Stimulated activated CD8-positive, alpha-beta memory T cell treated with anti-CD3 and anti-CD28 coated beads, Interleukin-4, amount 100 ng/mL, for 1 hour (primary cell): Measurements from ENCODE around the gene INF2.

Experiments used
- DNase-seq, 2 donors: peaks; one replicate each; pipeline ENCODE4 v3.0.0-alpha.2; 2020; ENCODE audit warnings: low read depth in 2 of 2, low spot score in 1 of 2

The INF2 gene

DNA sequence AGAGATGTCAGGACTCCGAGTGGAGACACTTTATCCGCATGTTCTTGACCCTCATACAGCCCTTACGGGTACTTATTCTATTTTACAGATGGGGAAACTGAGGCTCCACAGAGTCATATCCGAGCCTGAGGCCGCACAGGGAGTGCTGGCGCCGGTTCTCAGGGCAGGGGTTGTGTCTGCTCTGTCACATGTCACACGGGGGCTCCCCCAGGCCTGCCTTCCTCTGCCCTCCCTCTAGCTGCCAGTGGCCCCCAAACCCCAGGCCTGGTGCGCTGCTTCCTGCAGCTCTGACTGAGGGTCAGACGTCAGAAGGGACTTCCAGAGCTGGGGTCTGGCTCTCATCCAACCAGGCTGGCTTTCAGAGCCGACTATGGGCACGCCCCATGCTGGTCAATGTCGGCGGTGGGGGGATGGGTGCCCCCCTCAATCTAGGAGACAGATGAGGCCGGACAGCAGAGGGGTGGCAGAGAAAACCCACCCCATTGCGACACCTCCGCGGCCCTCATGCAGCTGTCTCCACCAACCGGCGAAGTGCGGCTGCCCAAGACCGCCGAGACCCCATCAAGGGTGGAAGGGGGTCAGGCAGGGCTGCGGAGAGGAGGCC, 811 bp upstream of the INF2 start:
- no peak for DNase-seq

DNA sequence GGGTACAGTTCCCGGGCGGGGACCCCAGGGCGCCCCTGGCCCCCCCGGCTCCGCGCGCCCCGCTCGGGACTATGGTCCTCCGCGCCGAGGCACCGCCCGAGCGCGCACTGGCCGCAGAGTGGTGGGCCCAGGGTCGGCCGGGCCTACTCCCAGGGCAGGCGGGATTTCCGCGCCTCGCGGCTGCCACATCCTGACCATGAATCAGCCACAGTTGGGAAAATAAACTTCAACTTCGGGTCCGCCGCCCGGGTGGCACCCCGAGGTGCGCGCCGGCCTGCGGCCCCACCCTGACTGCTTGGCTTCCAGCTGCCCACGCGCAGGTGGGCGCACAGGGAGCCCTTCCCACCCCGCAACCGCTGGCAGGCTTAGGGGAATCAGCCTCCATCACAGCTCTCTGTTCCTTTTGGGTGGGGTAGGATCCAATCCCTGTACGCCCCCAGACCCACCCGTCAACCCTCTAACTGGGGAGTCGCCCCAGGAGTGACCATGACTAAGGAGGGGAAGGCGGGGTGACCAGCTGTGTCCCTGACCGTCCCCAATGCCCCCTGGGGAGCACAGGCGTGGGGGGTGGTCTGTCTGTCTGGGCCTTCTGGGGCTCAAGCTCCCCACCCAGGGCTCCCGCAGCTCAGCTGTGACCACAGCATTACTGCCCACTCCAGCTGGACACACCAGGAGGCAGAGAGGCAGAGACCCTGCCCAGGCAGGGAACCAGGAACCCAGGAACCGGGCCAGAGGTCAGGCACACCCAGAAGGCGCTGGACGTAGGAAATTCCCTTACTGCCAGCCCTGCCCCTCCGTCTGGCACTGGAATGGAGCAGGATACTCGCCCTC, 678 bp downstream of the INF2 start:
- DNase-seq = no peak

DNA sequence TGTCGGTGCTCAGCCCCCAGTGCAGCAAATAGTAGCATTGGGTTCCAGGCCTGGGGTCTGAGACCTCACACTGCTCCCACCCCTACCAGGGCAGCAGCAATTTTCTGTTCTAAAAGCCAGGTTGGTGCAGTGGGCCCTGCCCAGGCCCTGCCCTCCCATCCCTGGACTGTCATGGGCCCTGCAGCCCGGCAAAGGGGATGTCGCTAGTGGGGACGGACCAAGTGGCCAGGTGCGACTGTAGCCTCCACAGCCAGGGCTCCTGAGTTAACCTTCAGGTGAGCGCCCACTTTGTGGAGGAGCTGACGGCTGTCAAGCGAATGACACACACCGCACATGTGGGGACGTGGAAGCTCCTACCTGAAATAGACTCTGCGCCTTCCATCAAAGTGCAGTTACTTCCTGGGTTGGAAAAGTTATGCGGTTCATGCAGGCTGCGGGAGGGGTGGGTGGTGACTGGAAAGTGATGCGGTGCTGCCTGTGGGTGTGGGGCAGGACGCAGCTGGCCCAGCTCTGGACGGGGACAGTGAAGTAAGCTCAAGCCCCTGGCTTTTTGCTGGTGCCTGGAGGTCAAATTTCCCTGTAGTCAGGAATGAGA, 1.5 kb downstream of the INF2 start:
- no peak for DNase-seq

DNA sequence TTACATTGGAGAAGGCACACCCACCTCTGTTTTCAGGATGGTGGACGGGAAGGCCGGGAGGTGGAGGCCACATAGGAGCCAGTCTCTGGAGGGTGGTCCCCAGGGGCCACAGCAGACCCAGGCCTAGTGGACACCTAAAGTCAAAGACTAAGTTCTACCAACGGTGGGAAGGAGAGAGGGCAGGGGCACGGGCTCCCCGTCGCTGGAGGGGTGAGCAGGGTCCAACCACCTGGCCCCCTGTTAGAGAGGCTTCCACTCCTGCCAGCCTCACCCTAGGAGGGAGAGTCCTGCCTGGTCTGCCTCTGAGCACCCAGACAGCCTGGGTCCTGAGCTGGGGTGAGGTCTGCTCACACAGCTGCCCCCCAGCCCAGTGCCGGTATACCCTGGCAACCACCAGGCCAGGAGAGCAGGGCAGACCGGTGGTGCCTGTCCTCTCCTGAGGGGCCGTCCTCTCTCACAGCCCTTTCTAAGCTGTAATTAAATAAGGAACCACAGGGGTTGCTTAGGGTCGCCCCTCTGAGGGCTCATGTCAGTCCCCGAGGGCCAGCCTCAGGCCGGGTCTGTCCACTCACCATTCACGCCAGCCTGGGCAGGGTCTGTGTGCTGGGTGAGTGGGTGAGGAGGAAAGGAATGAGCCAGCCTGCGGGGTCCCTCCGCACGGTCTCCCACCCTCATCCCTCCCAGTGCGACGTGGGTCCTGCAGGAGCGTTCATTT, 2.3 kb downstream of the INF2 start:
- DNase-seq = no peak

DNA sequence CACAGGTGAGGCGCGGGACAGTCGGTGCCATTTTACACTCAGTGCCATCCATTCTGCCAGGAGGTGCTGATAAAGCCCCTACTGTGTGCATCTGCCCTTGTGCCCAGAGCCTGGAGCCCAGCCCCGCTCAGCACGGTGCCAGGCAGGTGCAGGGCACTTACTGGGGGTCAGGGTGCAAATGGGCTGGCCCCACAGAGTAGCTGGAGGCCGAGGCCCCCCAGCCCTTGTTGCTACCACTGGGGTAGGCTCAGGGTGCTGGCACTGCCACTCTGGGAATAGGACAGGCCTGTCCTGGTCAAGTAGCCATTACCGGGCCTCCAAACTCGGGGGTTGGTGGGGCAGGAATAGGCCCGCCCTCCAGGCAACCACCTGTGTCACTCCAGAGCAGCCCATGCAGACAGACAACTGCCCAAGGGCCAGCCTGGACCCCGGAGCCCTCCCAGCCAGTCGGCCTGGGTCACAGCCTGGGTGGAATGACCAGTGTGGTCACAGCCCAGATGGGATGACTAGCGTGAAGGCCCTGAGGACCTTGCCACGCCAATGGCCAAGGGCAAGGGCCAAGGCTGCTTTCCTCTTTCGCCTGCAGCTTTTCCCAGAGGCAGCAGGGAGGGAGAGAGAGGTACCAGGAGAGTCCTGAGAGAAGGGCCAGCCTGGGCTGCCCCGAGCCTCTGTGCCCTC, 3.0 kb downstream of the INF2 start:
- DNase-seq = no peak

DNA sequence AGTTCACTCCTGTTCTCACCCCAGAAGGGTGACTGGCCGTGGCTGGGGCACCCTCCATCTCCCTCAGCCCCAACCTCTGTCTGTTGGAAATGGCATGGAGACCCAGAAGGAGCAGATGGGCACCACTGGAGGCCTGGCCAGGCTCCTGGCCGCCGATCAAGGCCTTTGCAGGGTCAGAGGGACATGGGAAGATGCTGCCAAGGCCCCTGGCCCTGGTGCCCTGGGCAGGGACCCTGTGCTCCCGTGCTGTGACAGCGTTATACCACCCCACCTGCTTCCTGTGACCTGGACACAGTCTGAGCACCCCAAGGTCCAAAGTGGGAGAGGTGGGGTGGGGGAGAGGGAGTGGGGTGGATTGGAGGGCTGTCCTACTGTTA, 3.5 kb downstream of the INF2 start:
- DNase-seq = no peak

DNA sequence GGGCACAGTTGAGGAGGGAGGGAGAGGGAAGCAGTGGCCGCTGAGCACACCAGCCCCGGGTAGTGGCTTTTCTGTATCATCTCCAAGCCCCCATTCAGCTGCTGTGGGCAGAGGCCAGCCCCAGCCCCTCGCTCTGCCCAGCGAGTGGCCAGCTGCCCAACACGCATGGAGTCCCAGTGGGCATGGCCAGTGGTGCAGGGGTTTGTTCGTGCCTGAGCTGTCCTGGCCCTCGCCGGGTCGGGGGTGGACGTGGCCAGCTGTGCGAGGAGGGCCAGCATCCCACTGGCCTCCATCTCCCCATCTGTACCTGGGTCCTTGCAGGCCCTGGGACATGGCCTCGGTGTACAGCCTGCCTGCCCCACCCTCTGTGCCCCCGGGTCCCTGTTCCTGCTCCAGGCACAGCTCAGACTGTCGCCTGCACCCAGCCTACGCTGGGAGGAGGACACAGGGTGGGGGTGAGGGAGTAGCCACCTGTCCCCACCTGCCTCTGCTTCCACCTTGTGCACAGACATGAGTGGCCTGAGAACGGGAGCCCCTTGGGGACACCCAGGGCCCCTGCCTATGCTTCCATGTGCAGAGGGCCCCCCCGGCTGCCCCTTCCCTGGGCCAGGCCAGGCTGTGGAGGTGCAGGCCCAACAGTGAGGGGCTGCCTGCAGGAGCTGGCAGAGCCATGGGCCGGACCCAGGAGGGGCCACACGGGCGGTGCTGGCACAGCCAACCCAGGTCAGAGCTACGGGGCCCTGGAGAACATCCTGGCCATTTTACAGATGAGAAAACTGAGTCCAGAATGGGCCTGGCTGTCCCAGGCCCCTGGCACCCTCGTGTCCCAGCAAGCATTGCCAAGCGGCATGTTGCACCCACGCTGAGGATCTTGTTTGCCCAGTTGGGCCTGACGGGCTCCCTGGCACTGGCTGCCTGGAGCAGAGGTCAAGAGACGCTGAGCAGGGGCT, 4.3 kb downstream of the INF2 start:
- no peak for DNase-seq

DNA sequence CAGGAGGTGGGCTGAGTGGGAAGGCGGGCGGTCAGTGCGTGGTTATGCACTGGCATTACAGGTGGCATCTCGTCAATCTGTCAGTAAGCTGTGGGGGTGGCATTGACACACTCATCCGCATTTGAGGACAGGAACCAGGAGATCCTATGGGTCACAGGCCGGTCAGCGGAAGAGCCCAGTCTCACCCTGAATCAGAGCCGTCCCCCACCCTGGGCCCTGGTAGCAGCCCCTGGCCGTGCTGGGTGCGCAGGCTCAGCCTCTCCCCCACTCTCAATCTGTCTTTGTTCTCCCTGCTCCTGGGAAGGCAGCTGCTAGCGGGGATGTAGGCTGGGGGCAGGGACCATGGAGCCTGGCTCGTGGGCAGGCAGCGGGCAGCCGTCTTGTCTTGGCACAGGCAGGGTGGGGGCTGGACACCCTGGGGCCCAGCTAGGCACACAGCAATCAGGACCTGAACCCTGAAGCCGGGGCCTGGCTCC, 5.1 kb downstream of the INF2 start:
- no peak for DNase-seq

DNA sequence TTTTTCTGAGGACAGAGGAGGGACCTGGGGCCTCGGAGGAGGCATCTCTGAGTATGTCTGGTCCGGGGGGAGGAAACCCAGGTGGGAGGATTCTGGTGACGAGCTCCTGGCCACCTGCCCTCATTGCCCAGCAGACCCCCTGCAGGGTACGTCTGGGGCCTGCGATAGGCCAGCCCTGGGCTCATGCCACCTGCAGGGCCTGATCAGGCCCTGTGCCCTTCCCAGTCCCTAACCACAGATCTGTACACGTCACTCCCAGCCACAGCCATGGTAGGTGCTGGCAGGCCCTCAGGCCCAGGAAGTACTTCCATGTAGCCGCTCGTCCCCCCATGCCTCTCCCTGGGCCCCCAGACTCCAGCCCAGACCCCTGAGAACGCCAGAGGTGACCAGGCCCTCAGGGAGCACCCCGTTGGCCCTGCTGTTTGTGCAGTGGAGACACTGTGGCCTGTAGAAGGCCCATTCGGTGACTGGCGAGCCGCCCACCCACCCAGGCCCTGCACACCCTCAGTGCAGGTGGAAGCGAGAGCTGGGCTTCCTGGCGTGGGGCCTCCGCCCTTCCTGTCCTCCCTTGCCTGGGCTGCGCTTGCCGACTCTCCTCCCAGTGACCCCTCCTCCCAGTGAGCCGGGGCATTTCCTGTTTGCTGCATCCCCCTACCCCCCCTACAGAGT, 5.7 kb downstream of the INF2 start:
- DNase-seq = peak in 1 of 2 donors; percentile 9

DNA sequence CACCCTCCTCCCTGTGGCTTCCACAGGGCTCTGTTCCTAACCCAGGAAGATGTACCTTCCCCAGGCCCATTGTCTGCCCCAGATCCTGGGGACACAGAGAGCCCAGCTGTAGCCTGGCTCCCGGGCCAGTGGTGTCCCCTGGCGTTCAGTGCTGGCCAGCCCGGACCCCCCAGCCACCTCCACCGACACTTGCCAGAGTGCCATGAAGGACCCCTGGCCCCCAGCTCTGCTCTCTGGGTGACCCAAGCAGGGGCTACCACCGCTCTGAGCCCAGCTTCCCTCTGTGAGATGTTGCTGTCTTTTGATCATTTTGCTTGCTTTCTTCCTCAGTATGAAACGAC, 6.2 kb downstream of the INF2 start:
- no peak for DNase-seq

DNA sequence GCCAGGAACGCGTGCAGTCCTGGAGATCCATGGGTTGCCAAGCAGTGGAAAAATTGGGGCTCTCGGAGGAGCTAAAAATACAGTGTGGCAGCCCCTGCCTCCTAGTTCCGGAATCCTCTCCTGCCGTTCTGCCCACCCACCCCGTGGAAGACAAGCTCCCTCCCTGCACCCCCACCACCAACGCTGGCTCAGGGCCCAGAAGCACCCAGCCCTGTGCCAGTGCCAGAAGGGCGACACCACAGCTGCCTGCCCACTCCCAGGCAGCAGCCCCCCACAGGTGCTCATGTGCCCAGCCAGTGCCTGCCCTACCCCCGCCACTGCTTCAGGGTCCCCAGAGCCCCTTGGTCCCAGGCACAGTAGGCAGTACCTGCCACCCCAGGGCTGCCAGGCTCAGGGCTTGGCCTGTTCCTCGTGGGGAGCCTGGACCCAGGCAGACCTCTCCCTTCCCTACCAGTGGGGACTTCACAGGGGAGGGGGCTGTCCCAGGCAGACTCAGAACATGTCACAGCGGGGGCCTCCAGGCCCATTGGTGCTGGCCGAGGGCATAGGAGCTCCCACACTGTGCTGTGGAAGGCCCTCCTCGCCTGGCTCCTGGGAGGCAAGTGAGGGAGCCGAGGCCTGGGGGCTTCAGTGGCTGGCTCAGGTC, 7.4 kb downstream of the INF2 start:
- no peak for DNase-seq

DNA sequence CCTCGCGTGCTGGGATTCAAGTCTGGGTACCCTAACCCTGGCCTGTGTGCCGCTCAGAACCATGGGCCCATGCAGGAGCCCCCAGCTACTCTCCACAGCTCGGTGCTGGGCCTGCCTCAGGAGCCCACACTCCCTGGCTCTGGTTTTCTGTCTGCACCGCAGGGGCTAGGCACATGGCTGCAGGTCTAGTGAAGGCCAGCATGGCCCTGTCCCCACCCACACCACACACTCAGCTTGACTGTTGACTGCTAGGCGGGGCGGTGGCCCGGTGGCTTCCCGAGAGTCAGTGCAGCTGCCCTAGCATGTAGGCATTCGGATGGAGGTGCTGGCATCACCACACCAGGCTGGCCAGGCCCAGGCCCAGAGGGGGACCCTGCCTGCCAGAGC, 7.9 kb downstream of the INF2 start:
- DNase-seq = no peak

DNA sequence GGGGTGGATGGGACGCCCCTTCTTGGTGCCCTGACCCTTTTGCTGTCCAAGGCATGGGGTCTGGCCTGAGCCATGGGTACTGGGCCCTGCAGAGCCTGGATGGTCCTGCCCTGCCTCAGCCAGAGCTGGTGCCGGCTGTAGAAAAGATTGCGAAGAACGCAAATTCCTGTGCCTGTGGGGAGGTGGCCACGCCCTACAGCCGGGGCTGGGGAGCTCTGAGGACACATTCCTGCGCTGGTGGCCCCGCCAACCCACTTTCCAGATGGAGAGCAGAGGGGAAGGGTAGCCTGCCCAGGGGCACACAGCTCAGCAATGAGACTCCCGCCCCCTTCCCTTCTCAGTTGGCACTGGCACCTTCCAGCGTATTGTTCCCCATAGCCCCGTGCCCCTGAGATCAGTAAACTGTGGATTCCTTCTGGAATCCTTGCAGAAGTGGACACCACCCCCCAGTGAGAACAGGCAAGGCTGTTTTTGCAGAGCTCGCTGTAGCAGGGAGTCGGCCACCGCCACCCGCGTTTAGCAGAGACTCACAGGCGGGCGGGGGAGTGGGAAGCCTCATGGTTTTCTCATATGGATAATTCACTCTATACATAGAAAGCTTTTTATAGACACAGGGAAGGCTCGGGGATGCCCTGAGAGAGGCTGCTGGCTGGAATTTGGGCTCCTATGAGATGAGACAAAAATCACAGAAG, 8.6 kb downstream of the INF2 start:
- no peak for DNase-seq

DNA sequence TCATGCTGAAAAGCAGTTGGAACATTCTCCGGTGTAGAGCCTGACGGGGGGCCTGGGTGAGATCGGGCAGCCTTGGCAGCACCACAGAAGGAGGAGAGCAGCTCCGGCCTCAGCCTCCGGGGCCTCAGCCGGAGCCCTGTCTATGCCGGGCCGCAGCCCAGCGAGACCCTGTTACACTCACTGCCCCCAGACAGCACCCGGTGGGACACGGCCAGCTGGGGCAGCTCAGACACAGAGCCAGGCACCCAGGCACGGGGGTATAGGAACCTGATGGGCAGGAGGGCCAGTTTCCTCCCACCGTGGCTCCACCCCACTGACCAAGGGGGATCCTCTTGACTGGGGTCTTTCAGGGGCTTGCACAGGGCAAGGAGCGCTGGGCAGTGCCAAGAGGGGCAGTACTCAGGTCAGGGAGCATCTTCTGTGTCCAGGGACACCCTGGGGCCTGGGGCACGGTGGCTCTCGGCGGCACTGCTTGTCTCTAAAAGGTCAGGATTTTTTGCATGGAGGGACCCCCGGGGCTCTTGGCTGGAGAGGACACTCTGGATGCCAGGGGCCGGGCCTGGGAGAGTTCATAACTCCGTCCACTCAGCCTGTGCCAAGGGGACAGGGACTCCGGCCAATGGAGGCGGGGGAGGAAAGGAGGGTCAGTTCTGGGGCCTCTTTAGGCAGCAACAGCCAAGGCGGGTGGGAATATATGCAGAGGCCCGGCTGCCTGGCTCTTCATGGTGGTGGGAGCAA, 9.4 kb downstream of the INF2 start:
- no peak for DNase-seq

DNA sequence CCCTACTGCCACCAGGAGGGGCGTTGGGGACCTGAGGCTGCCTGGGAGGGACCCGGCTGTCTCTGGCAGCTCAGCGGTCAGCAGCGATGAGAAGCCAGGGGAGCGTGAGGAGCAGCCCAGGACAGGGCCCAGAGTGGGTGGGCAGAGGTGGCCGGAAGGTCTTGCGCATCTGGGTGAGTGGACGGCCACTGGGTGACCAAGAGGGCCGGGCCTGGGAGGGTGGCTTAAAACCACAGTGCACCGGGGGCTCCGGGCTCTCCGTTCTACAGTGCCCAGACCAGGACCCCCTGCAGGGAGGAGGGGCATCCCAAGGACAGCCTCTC, 10.0 kb downstream of the INF2 start:
- no peak for DNase-seq

DNA sequence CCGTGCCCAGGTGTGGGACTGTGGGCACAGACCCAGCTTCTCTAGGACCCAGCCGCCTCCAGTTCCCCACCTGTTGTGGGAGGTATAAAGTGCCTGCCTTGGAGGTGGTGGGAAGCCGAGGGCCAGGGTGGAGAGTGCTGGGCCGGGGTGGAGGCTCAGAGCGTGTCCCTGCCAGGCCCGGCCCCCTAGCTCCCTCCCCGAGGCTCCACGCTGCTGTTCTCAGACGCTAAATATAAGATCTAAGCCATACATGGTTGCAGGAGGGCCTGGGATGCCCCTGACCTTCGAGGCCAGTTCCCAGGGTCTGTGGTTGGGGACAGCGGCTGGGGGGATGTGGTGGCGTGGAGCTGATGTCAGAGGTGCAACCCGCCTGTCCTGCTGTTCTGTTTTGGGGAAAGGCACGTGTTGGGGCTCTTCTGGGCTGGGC, 10.8 kb downstream of the INF2 start:
- DNase-seq = no peak

DNA sequence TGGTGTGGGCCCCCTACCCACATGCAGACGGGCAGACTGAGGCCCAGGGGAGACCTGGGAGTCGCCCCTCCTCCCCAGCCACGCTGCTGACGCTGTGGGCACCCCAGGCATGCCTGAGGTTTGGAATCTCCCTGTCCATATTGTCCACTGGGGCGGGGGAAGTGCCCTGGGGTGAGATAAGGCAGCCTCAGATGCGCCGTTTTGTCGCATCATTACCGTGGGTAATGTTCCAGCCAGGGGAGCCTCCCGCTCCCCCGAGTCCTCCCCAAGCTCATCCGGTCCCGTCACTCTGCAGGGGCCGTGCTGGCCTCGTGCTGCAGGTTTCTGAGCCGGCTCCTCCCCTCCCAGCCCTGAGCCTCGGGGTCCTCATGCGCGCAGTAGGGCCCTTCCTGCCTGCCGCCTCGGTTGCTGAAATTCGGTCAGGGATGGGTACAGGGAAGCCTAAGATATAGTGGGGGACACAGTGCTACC, 11.4 kb downstream of the INF2 start:
- DNase-seq = no peak
